PC-3 (cell line): Measurements from ENCODE around the gene DPPA4. TPM values are rescaled to one million over a fixed set of nuclear protein-coding genes. Genes with fewer than 3 reads are reported as not detected.

Source experiments
- ATAC-seq: fragments of 200-7000 bp; cut with Tn5 transposase; 2 replicates; pipeline ENCODE4 v1.9.1; 2020; ENCODE audit warnings: mild to moderate bottlenecking, moderate library complexity
- BruUV-seq: library from RNA; stranded (reverse); fragments of 400-500 nt; replicated peaks from 2 replicates; lab custom pipeline; 2021; lab: Mats Ljungman, UMichigan
- CTCF ChIA-PET: fragments of 300-600 bp; sonication (Branson Sonifier 250); formaldehyde crosslinking; loops from one replicate; lab custom pipeline; 2022; ENCODE audit warnings: antibody characterized with exemption; lab: Charles Lee
- POLR2A ChIA-PET: fragments of 300-600 bp; sonication (Branson Sonifier 250); formaldehyde crosslinking; loops from one replicate; lab custom pipeline; 2022; ENCODE audit warnings: antibody characterized with exemption; ENCODE audit not compliant: unreplicated experiment; lab: Charles Lee
- DNase-seq: peaks from one replicate; pipeline ENCODE4 v3.0.0-alpha.2; 2015
- H2AFZ ChIP-seq: fragments of 300-600 bp; sonication (generic); 2 replicates; pipeline ENCODE4 v1.6.0; 2016; ENCODE audit warnings: antibody characterized with exemption, low read length
- H3F3A ChIP-seq: fragments of 300-600 bp; sonication (generic); one replicate; pipeline ENCODE4 v1.6.0; 2017; ENCODE audit warnings: antibody characterized with exemption, low read length, control low read depth, mild to moderate bottlenecking; ENCODE audit not compliant: unreplicated experiment
- H3K27ac ChIP-seq: fragments of 300-600 bp; sonication (generic); 2 replicates; pipeline ENCODE4 v1.5.1; 2016; ENCODE audit warnings: mild to moderate bottlenecking, low read length
- H3K27me3 ChIP-seq: fragments of 300-600 bp; sonication (generic); 2 replicates; pipeline ENCODE4 v1.6.1; 2016; ENCODE audit warnings: low read length, mixed read lengths
- H3K36me3 ChIP-seq: fragments of 300-600 bp; sonication (generic); 2 replicates; pipeline ENCODE4 v1.6.1; 2016; ENCODE audit warnings: low read depth, mixed run types, low read length, mixed read lengths
- H3K4me1 ChIP-seq: fragments of 300-600 bp; sonication (generic); 2 replicates; pipeline ENCODE4 v1.5.1; 2016; ENCODE audit warnings: low read length; ENCODE audit not compliant: insufficient read depth
- H3K4me2 ChIP-seq: fragments of 300-600 bp; sonication (generic); 2 replicates; pipeline ENCODE4 v1.6.0; 2016; ENCODE audit warnings: low read length
- H3K4me3 ChIP-seq: fragments of 300-600 bp; sonication (generic); 2 replicates; pipeline ENCODE4 v1.5.1; 2016; ENCODE audit warnings: mild to moderate bottlenecking, low read length, mixed read lengths
- H3K79me2 ChIP-seq: fragments of 300-600 bp; sonication (generic); 2 replicates; pipeline ENCODE4 v1.6.1; 2017; ENCODE audit warnings: low read length, mixed read lengths
- H3K9ac ChIP-seq: fragments of 300-600 bp; sonication (generic); 2 replicates; pipeline ENCODE4 v1.6.0; 2016; ENCODE audit warnings: mild to moderate bottlenecking, low read length
- H3K9me2 ChIP-seq: fragments of 300-600 bp; sonication (generic); replicated peaks from 2 replicates; pipeline ENCODE4 v1.6.1; 2016; ENCODE audit warnings: mixed run types, low read length, mixed read lengths
- H3K9me3 ChIP-seq: fragments of 300-600 bp; sonication (generic); 2 replicates; pipeline ENCODE4 v1.6.1; 2016; ENCODE audit warnings: low read length, mixed read lengths
- H4K20me1 ChIP-seq: fragments of 300-600 bp; sonication (generic); 2 replicates; pipeline ENCODE4 v1.6.1; 2016; ENCODE audit warnings: low read length, mixed read lengths
- EZH2 ChIP-seq: fragments of 300-600 bp; sonication (generic); IDR thresholded peaks from one replicate; pipeline ENCODE4 v1.6.1; 2017; ENCODE audit warnings: antibody characterized with exemption, mild to moderate bottlenecking, low read length; ENCODE audit not compliant: unreplicated experiment
- EZH2phosphoT487 ChIP-seq: fragments of 300-600 bp; sonication (generic); IDR thresholded peaks from 2 replicates; pipeline ENCODE4 v1.6.1; 2018; ENCODE audit warnings: mild to moderate bottlenecking, antibody characterized with exemption, low read length, borderline replicate concordance
- intact Hi-C: fragments of 100-400 bp; cut with micrococcal nuclease; formaldehyde crosslinking; loops from 2 replicates; pipeline ENCODE4 v1.9.0; 2023
- total RNA-seq: library from RNA; depleted of rRNA; stranded (reverse); fragments of >200 nt; gene quantifications from 2 replicates; pipeline ENCODE4 v1.2.3, GENCODE V29; 2014
- TF ChIP-seq, protein P1 (sequence below): fragments of 300-600 bp; sonication (generic); conservative IDR thresholded peaks from 2 replicates; pipeline ENCODE4 v1.5.1; 2017; ENCODE audit warnings: antibody characterized with exemption, low read depth, mild to moderate bottlenecking, low read length

Gene DPPA4
- total RNA-seq, 1 experiment from 2014 or later = not detected

DNA sequence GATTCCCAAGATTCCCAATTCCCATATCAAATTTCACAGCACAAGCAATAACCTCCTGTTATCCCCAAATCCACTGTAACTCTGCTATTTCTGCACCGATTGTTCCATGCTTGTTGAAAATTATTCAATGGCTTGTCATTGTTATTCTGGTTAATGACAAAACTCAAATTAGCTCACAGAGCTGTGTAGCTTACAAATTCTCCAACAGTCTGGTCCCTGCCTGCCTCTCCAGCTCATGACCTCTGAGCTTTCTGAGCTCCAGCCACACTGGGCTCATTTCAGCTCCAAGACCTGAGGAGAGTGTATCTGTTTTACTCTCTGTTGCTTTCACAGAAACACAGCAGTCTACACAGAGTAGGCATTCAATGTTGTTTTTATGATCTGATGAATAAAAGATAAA lies 24.3 kb downstream of the DPPA4 start:
- H3K9me2 ChIP-seq = no peaks in the 10 kb centered on the region
- no peaks in the 10 kb centered on the region for H3K9me3 ChIP-seq
- no TSS peak for BruUV-seq
- POLR2A ChIA-PET = no interaction called here
- no peak overlapping the region for H2AFZ ChIP-seq
- CTCF ChIA-PET = no interaction called here
- peaks cover 11% of the 10 kb centered on the region; the same call in 1 of the 2 replicates for H3K27me3 ChIP-seq
- no peak overlapping the region for H3K4me3 ChIP-seq
- no peak overlapping the region for H3K9ac ChIP-seq
- DNase-seq (no peak), ATAC-seq (no peak)
- no peak overlapping the region for H3K27ac ChIP-seq
- H3K4me1 ChIP-seq = no peaks in the 10 kb centered on the region
- H3K79me2 ChIP-seq = no peaks in the 10 kb centered on the region
- no peaks in the 10 kb centered on the region for H4K20me1 ChIP-seq
- no peak overlapping the region for H3K4me2 ChIP-seq
- H3F3A ChIP-seq = no peaks in the 10 kb centered on the region
- intact Hi-C loops = no loop called here
- no peaks in the 10 kb centered on the region for H3K36me3 ChIP-seq
- TF ChIP-seq EZH2 = no peak
- no peak for TF ChIP-seq EZH2phosphoT487
- TF ChIP-seq, protein P1, sequence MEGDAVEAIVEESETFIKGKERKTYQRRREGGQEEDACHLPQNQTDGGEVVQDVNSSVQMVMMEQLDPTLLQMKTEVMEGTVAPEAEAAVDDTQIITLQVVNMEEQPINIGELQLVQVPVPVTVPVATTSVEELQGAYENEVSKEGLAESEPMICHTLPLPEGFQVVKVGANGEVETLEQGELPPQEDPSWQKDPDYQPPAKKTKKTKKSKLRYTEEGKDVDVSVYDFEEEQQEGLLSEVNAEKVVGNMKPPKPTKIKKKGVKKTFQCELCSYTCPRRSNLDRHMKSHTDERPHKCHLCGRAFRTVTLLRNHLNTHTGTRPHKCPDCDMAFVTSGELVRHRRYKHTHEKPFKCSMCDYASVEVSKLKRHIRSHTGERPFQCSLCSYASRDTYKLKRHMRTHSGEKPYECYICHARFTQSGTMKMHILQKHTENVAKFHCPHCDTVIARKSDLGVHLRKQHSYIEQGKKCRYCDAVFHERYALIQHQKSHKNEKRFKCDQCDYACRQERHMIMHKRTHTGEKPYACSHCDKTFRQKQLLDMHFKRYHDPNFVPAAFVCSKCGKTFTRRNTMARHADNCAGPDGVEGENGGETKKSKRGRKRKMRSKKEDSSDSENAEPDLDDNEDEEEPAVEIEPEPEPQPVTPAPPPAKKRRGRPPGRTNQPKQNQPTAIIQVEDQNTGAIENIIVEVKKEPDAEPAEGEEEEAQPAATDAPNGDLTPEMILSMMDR = no peak

DNA sequence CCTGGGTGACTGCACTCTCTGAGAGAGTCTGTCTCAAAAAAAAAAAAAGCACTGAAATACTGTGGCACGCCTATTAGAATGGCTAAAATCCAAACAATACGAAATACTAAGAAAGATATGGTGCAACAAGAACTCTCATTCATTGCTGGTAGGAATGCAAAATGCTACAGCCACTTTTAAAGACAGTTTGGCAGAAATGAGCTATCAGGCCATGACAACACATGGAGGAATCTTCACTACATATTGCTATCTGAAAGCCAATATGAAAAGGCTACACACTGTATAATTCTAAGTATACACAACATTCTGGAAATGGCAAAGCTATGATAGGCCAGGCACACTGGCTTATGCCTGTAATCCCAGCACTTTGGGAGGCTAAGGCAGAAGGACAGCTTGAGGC lies 39.9 kb downstream of the DPPA4 start:
- H3K27ac ChIP-seq = no peak overlapping the region
- no peak overlapping the region for H2AFZ ChIP-seq
- no peaks in the 10 kb centered on the region for H3K9me3 ChIP-seq
- DNase-seq (no peak), ATAC-seq (no peak)
- no TSS peak for BruUV-seq
- H3K79me2 ChIP-seq = no peaks in the 10 kb centered on the region
- ChIA-PET CTCF (no interaction called here), POLR2A (no interaction called here)
- no peaks in the 10 kb centered on the region for H3K9me2 ChIP-seq
- no peak overlapping the region for H3K9ac ChIP-seq
- no peaks in the 10 kb centered on the region for H3F3A ChIP-seq
- peaks cover 22% of the 10 kb centered on the region; the same call in 1 of the 2 replicates for H3K27me3 ChIP-seq
- H3K4me1 ChIP-seq = no peaks in the 10 kb centered on the region
- H3K4me3 ChIP-seq = no peak overlapping the region
- H3K36me3 ChIP-seq = no peaks in the 10 kb centered on the region
- H4K20me1 ChIP-seq = no peaks in the 10 kb centered on the region
- no peak for TF ChIP-seq EZH2phosphoT487
- TF ChIP-seq EZH2 = no peak
- TF ChIP-seq, protein P1 = no peak
- H3K4me2 ChIP-seq = no peak overlapping the region
- intact Hi-C loops = no loop called here

DNA sequence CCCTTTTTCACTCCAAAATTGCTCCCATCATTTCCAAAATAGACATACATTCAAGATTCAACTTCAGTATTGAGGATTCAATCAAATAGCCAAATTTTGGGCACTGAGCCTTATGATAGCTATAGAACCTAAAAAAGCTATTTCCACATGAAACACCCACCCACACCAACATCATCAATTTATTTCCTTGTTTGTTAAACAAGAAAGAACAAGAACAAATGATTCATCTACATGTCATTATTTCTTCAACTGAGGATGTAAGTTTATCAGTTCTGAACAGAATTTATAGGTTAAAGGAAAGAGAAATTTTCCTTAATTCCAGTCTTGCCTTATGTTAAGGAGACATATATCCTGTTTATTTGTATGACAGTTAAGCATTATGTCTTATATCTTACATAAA lies 53.3 kb downstream of the DPPA4 start:
- ATAC-seq = no peak
- no peak for DNase-seq
- Histone ChIP-seq H4K20me1 (no peaks in the 10 kb centered on the region), H3F3A (no peaks in the 10 kb centered on the region), H3K4me1 (no peaks in the 10 kb centered on the region), H3K4me2 (no peak overlapping the region), H3K79me2 (no peaks in the 10 kb centered on the region), H3K36me3 (no peaks in the 10 kb centered on the region), H3K9me2 (no peaks in the 10 kb centered on the region), H3K27me3 (peaks cover 7% of the 10 kb centered on the region; the same call in 1 of the 2 replicates), H2AFZ (no peak overlapping the region), H3K9ac (no peak overlapping the region), H3K4me3 (no peak overlapping the region), H3K9me3 (no peaks in the 10 kb centered on the region), H3K27ac (no peak overlapping the region)
- intact Hi-C loops = no loop called here
- TF ChIP-seq EZH2 (no peak), EZH2phosphoT487 (no peak)
- TF ChIP-seq, protein P1 = no peak
- POLR2A ChIA-PET = interaction anchor here (0.6 kb wide), 1 partner anchor 120 kb away, joined by 8 read pairs; no protein-coding TSS in a partner anchor
- BruUV-seq = no TSS peak
- CTCF ChIA-PET = interaction anchor here (0.5 kb wide), 1 partner anchor 115 kb away, joined by 4 read pairs; no protein-coding TSS in a partner anchor
